Tibial nerve (tissue), 4 donors: ENCODE results near the gene MBTD1. TPM values are rescaled to one million over a fixed set of nuclear protein-coding genes. Genes with fewer than 3 reads are reported as not detected.

Experiments
- DNase-seq, 2 donors: peaks; one replicate each; pipeline ENCODE4 v3.0.0-alpha.2; 2019; ENCODE audit warnings: low spot score in 2 of 2
- H3K27ac ChIP-seq, 4 donors: fragments of 200-600 bp; sonication (generic) in 3 of 4; one replicate each; pipeline ENCODE4 v1.5.1; 2017 to 2019; ENCODE audit warnings: mild to moderate bottlenecking in 1 of 4
- H3K27me3 ChIP-seq, 2 donors: fragments of 200-600 bp; sonication (generic) in 1 of 2; one replicate each; pipeline versions ENCODE4 v1.5.1 to v1.6.0; 2017 to 2019
- H3K36me3 ChIP-seq, 3 donors: fragments of 200-600 bp; sonication (generic); one replicate each; pipeline ENCODE4 v1.5.1; 2018 to 2019
- H3K4me1 ChIP-seq, 4 donors: fragments of 200-600 bp; sonication (generic) in 3 of 4; one replicate each; pipeline ENCODE4 v1.5.1; 2017 to 2019
- H3K4me3 ChIP-seq, 4 donors: fragments of 200-600 bp; sonication (generic) in 3 of 4; one replicate each; pipeline ENCODE4 v1.5.1; 2017 to 2019; ENCODE audit warnings: mild to moderate bottlenecking in 1 of 4, moderate library complexity in 1 of 4
- H3K9me3 ChIP-seq, 4 donors: fragments of 200-600 bp; sonication (generic) in 3 of 4; one replicate each; pipeline ENCODE4 v1.5.1; 2017 to 2019
- CTCF ChIP-seq, 5 experiments: fragments of 200-600 bp in 3 of 5; fragments of 450-650 bp in 2 of 5; sonication (generic) in 3 of 5; IDR thresholded peaks; one replicate each; pipeline ENCODE4 v1.5.1; 2016 to 2019; ENCODE audit warnings: antibody characterized with exemption in 5 of 5, mild to moderate bottlenecking in 3 of 5, moderate library complexity in 2 of 5
- EP300 ChIP-seq, 2 donors: sonication (generic); formaldehyde crosslinking; IDR thresholded peaks; one replicate each; pipeline ENCODE4 v1.6.1; 2017; ENCODE audit warnings: antibody characterized with exemption in 2 of 2, mild to moderate bottlenecking in 1 of 2
- POLR2A ChIP-seq, 2 donors: fragments of 450-650 bp; IDR thresholded peaks; one replicate each; pipeline ENCODE4 v1.6.1; 2017; ENCODE audit warnings: antibody characterized with exemption in 2 of 2, mild to moderate bottlenecking in 2 of 2, moderate library complexity in 2 of 2
- WGBS, 2 donors: methylation state at CpG; one replicate each; pipeline ENCODE4 v1.1.5; 2018; 5-methylcytosine and 5-hydroxymethylcytosine counted together
- total RNA-seq, 4 donors: library from RNA; depleted of rRNA; stranded (reverse); fragments of >200 nt; gene quantifications; one replicate each; pipeline ENCODE4 v1.1.0, GENCODE V29; 2016

MBTD1 gene
- total RNA-seq, 4 donors from 2014 or later: 10.8 to 18.8 (median 16.3) TPM

DNA sequence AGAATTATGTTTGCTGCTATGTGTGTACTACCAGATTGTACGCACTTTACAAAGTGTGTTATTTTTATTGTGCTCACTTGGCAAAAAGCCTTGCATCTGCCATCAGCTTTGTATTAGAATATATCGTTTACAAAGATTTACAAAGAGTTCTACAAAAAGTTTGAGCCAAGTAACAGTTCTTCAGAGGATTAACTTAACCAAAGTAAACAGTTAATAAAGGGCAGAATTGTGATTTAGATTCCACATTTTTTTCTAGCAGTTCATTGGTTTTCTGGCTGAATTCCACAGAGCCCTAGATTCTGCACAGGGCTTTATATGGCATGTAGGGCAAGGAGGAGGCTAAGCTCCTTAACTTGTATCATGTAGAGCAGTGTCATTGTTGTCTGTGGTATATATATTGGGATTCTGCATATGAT is 29.9 kb upstream of the MBTD1 start:
- H3K9me3 ChIP-seq: no peaks in the 10 kb centered on the region
- H3K27ac ChIP-seq: no peak overlapping the region
- H3K4me1 ChIP-seq: no peaks in the 10 kb centered on the region
- H3K36me3 ChIP-seq: peaks cover 0 to 92% (median 3%) of the 10 kb centered on the region in 3 donors
- TF ChIP-seq EP300 (IDR thresholded peaks at IDR 0.05): no peak
- 43 to 44% methylated on average over 2 of the region's 2 CpGs for WGBS, 2 donors
- no peaks in the 10 kb centered on the region for H3K27me3 ChIP-seq
- DNase-seq: no peak
- no peak overlapping the region for H3K4me3 ChIP-seq

- Histone ChIP-seq H3K9me3 (no peaks in the 10 kb centered on the region), H3K36me3 (peaks cover 0 to 86% (median 3%) of the 10 kb centered on the region in 3 donors), H3K4me3 (no peak overlapping the region), H3K27me3 (no peaks in the 10 kb centered on the region), H3K27ac (no peak overlapping the region), H3K4me1 (no peaks in the 10 kb centered on the region)
- WGBS, 2 donors: 95 to 100% methylated on average over 1 of the region's 1 CpG
- DNase-seq: no peak
- TF ChIP-seq EP300 (IDR thresholded peaks at IDR 0.05): no peak
- no peak for TF ChIP-seq CTCF (IDR thresholded peaks at IDR 0.05)
- TF ChIP-seq POLR2A (IDR thresholded peaks at IDR 0.05): no peak
These were observed 27.6 kb upstream of the MBTD1 start for GRCh38 chr17:51287412-51287811.

DNA sequence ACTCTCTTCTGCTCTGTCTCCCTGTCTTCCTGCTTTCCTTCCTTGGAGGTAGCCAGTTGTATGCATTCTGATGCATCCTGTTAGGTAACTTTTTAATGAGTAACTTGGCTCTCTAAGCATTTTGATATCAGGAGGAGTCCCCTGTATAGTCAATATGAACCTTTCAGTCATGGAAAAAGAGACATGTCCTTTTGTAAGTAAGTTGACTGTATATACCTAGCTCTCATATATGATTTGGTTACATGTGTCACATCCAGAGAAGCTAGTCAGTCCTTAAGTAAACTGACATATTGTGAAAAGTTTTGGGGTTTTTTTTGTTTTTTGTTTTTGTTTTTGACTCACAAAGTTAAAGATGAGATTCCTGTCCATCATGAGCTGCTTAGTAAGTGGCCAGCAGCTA is 19.3 kb upstream of the MBTD1 start:
- no peaks in the 10 kb centered on the region for H3K27me3 ChIP-seq
- no peaks in the 10 kb centered on the region for H3K9me3 ChIP-seq
- DNase-seq: no peak
- H3K4me3 ChIP-seq: no peak overlapping the region
- no peak overlapping the region for H3K27ac ChIP-seq
- H3K4me1 ChIP-seq: no peaks in the 10 kb centered on the region
- H3K36me3 ChIP-seq: peaks cover 0 to 81% (median 25%) of the 10 kb centered on the region in 3 donors
- TF ChIP-seq EP300 (IDR thresholded peaks at IDR 0.05): no peak
- TF ChIP-seq CTCF (IDR thresholded peaks at IDR 0.05): no peak
- TF ChIP-seq POLR2A (IDR thresholded peaks at IDR 0.05): no peak

DNA sequence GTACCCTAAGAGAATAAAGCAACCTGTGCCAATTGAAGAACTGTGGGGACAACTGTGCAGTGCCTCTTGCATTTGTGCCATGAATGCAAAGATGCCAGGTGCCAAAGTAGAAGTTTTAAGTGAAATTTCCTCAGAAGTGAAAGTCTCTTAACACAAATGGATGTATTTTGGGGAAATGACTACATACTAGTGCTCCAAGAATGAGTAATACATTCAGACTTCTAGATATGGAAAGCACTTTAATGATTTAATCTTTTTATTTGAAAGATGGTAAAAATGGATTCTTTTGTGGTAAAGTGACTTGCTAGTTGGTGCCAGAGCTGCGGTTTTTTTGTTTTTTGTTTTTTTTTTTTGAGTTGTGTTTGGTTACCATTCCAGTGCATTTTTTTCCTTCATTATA is 15.5 kb upstream of the MBTD1 start:
- no peaks in the 10 kb centered on the region for H3K9me3 ChIP-seq
- peaks cover 0 to 72% (median 20%) of the 10 kb centered on the region in 3 donors for H3K36me3 ChIP-seq
- H3K4me1 ChIP-seq: peaks cover 0 to 5% (median 0%) of the 10 kb centered on the region in 4 donors
- H3K27me3 ChIP-seq: no peaks in the 10 kb centered on the region
- 49 to 55% methylated on average over 1 of the region's 1 CpG for WGBS, 2 donors
- H3K27ac ChIP-seq: no peak overlapping the region
- TF ChIP-seq CTCF (IDR thresholded peaks at IDR 0.05) (no peak), EP300 (IDR thresholded peaks at IDR 0.05) (no peak), POLR2A (IDR thresholded peaks at IDR 0.05) (no peak)
- H3K4me3 ChIP-seq: no peak overlapping the region
- no peak for DNase-seq

DNA sequence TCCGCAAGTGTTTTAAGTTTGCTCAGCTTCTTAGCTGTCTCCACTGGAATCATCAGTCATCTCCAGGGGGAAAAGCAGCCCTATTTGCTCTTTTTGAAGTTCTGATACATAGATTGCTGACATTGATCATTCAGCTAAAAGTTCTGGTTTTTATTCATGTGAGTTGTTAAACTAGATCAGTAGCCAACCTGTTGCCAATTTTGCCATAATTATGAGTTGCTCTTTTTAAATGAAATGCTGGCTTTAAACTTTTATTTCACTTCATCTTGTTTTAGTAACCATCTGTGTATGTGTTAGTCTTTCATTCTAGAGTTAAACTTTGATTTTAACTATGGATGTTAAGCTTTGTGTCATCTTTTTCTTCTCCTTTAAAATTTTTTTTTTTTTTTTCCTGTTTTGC is 13.0 kb upstream of the MBTD1 start:
- Histone ChIP-seq H3K9me3 (no peaks in the 10 kb centered on the region), H3K27me3 (no peaks in the 10 kb centered on the region), H3K27ac (no peak overlapping the region), H3K4me3 (no peak overlapping the region), H3K36me3 (peaks cover 0 to 72% (median 12%) of the 10 kb centered on the region in 3 donors), H3K4me1 (peaks cover 0 to 5% (median 0%) of the 10 kb centered on the region in 4 donors)
- DNase-seq: no peak
- 97 to 100% methylated on average over 1 of the region's 1 CpG for WGBS, 2 donors
- TF ChIP-seq EP300 (IDR thresholded peaks at IDR 0.05) (no peak), CTCF (IDR thresholded peaks at IDR 0.05) (no peak), POLR2A (IDR thresholded peaks at IDR 0.05) (no peak)

DNA sequence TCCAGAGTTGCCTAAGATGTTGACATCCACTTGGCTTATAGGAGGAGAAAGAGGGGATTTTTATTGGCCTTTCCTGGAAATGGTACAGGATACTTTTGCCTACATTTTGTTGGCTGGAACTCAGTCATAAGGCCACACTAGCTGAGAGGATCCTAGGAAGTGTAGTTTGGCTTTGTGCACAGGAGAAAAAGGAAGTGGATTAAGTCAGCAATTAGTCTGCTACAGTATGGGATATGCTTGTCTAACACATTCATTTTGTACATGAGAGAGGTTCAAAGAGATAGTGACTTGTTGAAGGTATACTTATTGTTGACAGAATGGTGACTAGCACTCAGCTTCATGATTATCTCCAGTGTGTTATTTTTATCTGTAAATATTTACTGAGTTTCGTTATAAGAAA is 10.8 kb upstream of the MBTD1 start:
- no peak for TF ChIP-seq POLR2A (IDR thresholded peaks at IDR 0.05)
- TF ChIP-seq EP300 (IDR thresholded peaks at IDR 0.05): no peak
- TF ChIP-seq CTCF (IDR thresholded peaks at IDR 0.05): no peak
- H3K9me3 ChIP-seq: no peaks in the 10 kb centered on the region
- 42 to 49% methylated on average over 1 of the region's 1 CpG for WGBS, 2 donors
- no peak for DNase-seq
- H3K4me3 ChIP-seq: no peak overlapping the region
- peaks cover 0 to 70% (median under 1%) of the 10 kb centered on the region in 3 donors for H3K36me3 ChIP-seq
- no peak overlapping the region for H3K27ac ChIP-seq
- H3K4me1 ChIP-seq: peaks cover 0 to 8% (median 0%) of the 10 kb centered on the region in 4 donors
- H3K27me3 ChIP-seq: no peaks in the 10 kb centered on the region
